Esophagus squamous epithelium (tissue), 4 donors: Measurements from ENCODE around the gene FGR.
"Not testable (repeated sequence)": the region's sequence is repeated elsewhere in the genome, so short reads cannot be mapped to it uniquely, and the experiment has no call there.

ENCODE experiments used
- CTCF ChIP-seq, 6 experiments: fragments of 450-650 bp in 4 of 6; fragments of 200-600 bp in 2 of 6; sonication (generic) in 2 of 6; IDR thresholded peaks; one replicate each; pipeline ENCODE4 v1.5.1; 2016 to 2019; ENCODE audit warnings: antibody characterized with exemption in 6 of 6, mild to moderate bottlenecking in 4 of 6, moderate library complexity in 4 of 6
- POLR2A ChIP-seq, 4 donors: fragments of 450-650 bp; IDR thresholded peaks; one replicate each; pipeline ENCODE4 v1.6.1; 2017; ENCODE audit warnings: antibody characterized with exemption in 4 of 4, mild to moderate bottlenecking in 4 of 4, moderate library complexity in 3 of 4

- TF ChIP-seq CTCF, POLR2A (IDR thresholded peaks at IDR 0.05): not testable (repeated sequence)
These were observed 7.3 kb downstream of the FGR start for GRCh38 chr1:27627733-27628132.
